LNCaP clone FGC (cell line): ENCODE results near the gene PDE8A.

Source experiments
- DNase-seq: peaks from one replicate; pipeline ENCODE4 v3.0.0-alpha.2; 2011; ENCODE audit warnings: low read depth
- H3K4me3 ChIP-seq: 2 replicates; pipeline ENCODE4 v1.5.1; 2011; ENCODE audit warnings: mild to moderate bottlenecking, low read depth, low read length, control low read depth
- CTCF ChIP-seq: IDR thresholded peaks from 2 replicates; pipeline ENCODE4 v1.5.1; 2012; ENCODE audit warnings: mild to moderate bottlenecking; ENCODE audit not compliant: control insufficient read depth, insufficient read depth; ENCODE audit errors: extremely low read depth

Gene PDE8A

GRCh38 chr15:85116494-85116893 is 134.8 kb downstream of the PDE8A start:
- DNase-seq = no peak
- no peak overlapping the region for H3K4me3 ChIP-seq
- no peak for TF ChIP-seq CTCF

- no peak overlapping the region for H3K4me3 ChIP-seq
- no peak for DNase-seq
- TF ChIP-seq CTCF = no peak
Measured at GRCh38 chr15:85116925-85117646, 135.4 kb downstream of the PDE8A start.

GRCh38 chr15:85118173-85118572 is 136.5 kb downstream of the PDE8A start:
- H3K4me3 ChIP-seq = no peak overlapping the region
- DNase-seq = no peak
- no peak for TF ChIP-seq CTCF

GRCh38 chr15:85118581-85118980 is 136.9 kb downstream of the PDE8A start:
- H3K4me3 ChIP-seq = no peak overlapping the region
- DNase-seq = no peak
- no peak for TF ChIP-seq CTCF

GRCh38 chr15:85120351-85121113 is 138.9 kb downstream of the PDE8A start:
- H3K4me3 ChIP-seq = no peak overlapping the region
- DNase-seq = no peak

GRCh38 chr15:85124173-85124572 is 142.5 kb downstream of the PDE8A start:
- TF ChIP-seq CTCF = no peak
- no peak for DNase-seq
- no peak overlapping the region for H3K4me3 ChIP-seq

More at GRCh38 chr15:85120351-85121113, 138.9 kb downstream of the PDE8A start:
- TF ChIP-seq CTCF = 0 out of 2 replicates have a peak, but pooled peaks have one; percentile 22
